Activated CD4-positive, alpha-beta T cell treated with anti-CD3 and anti-CD28 coated beads, Interleukin-2, amount 10 ng/mL, durations not matched to agents 7 days and 5 days (primary cell): ENCODE results near the gene PLD1. TPM values are rescaled to one million over a fixed set of nuclear protein-coding genes. Genes with fewer than 3 reads are reported as not detected.

Source experiments
- CTCF ChIA-PET: fragments of 350-600 bp; sonication (Branson Sonifier 250); formaldehyde crosslinking; loops from one replicate; lab custom pipeline; 2021; ENCODE audit warnings: antibody characterized with exemption; lab: Charles Lee
- POLR2A ChIA-PET: fragments of 350-600 bp; sonication (Branson Sonifier 250); formaldehyde crosslinking; loops from one replicate; lab custom pipeline; 2021; ENCODE audit warnings: antibody characterized with exemption; lab: Charles Lee
- DNase-seq: peaks from one replicate; pipeline ENCODE4 v3.0.0-alpha.2; 2020
- H3K27ac Mint-ChIP-seq: one replicate; pipeline ENCODE4 v1.8.0; 2021; ENCODE audit warnings: mild to moderate bottlenecking, moderate library complexity, mixed read lengths
- H3K27me3 Mint-ChIP-seq: one replicate; pipeline ENCODE4 v1.8.0; 2021; ENCODE audit warnings: mixed read lengths
- H3K36me3 Mint-ChIP-seq: one replicate; pipeline ENCODE4 v1.8.0; 2021; ENCODE audit warnings: low read depth, mixed read lengths
- H3K4me1 Mint-ChIP-seq: one replicate; pipeline ENCODE4 v1.8.0; 2021; ENCODE audit warnings: mixed read lengths
- H3K4me3 Mint-ChIP-seq: one replicate; pipeline ENCODE4 v1.8.0; 2021; ENCODE audit warnings: mild to moderate bottlenecking, moderate library complexity, mixed read lengths
- H3K9me3 Mint-ChIP-seq: one replicate; pipeline ENCODE4 v1.8.0; 2021; ENCODE audit warnings: mixed read lengths
- total RNA-seq, 2 experiments: library from RNA; stranded (reverse); gene quantifications; one replicate each; pipeline ENCODE4 v1.2.3, GENCODE V29; 2021

Gene PLD1
- total RNA-seq, 2 experiments from 2014 or later, result 0.50 to 0.94 TPM

- CTCF ChIA-PET, result interaction anchor here (0.6 kb wide), 1 partner anchor 19 kb away, joined by 3 read pairs; no protein-coding TSS in a partner anchor
- POLR2A ChIA-PET, result no interaction called here
Measured at GRCh38 chr3:171768986-171769385, 41.3 kb downstream of the PLD1 start.

GRCh38 chr3:171768281-171768900, 41.9 kb downstream of the PLD1 start:
- POLR2A ChIA-PET, result no interaction called here
- Mint-ChIP-seq H3K4me1 (no peaks in the 10 kb centered on the region), H3K4me3 (no peak overlapping the region), H3K36me3 (no peaks in the 10 kb centered on the region), H3K27me3 (peaks cover 20% of the 10 kb centered on the region), H3K9me3 (no peaks in the 10 kb centered on the region), H3K27ac (no peak overlapping the region)
- CTCF ChIA-PET, result interaction anchor here (0.8 kb wide), 1 partner anchor 20 kb away, joined by 3 read pairs; no protein-coding TSS in a partner anchor
- DNase-seq, result no peak

More at GRCh38 chr3:171768986-171769385, 41.3 kb downstream of the PLD1 start:
- Mint-ChIP-seq H3K36me3 (no peaks in the 10 kb centered on the region), H3K9me3 (no peaks in the 10 kb centered on the region), H3K4me3 (no peak overlapping the region), H3K27me3 (peaks cover 20% of the 10 kb centered on the region), H3K4me1 (no peaks in the 10 kb centered on the region), H3K27ac (no peak overlapping the region)
- DNase-seq, result no peak

- no peaks in the 10 kb centered on the region for H3K36me3 Mint-ChIP-seq
- ChIA-PET POLR2A (no interaction called here), CTCF (no interaction called here)
- H3K4me3 Mint-ChIP-seq, result no peak overlapping the region
- no peak overlapping the region for H3K27ac Mint-ChIP-seq
- no peaks in the 10 kb centered on the region for H3K4me1 Mint-ChIP-seq
- H3K9me3 Mint-ChIP-seq, result no peaks in the 10 kb centered on the region
- DNase-seq, result no peak
- peaks cover 16% of the 10 kb centered on the region for H3K27me3 Mint-ChIP-seq
Measured at GRCh38 chr3:171765511-171765887, 44.8 kb downstream of the PLD1 start.

GRCh38 chr3:171763392-171763791, 46.9 kb downstream of the PLD1 start:
- CTCF ChIA-PET, result interaction anchor here (0.7 to 1.3 kb wide), 2 partner anchors 9 to 511 kb away, joined by 3 to 4 read pairs; no protein-coding TSS in a partner anchor
- no peak overlapping the region for H3K27ac Mint-ChIP-seq
- H3K9me3 Mint-ChIP-seq, result no peaks in the 10 kb centered on the region
- H3K4me3 Mint-ChIP-seq, result no peak overlapping the region
- POLR2A ChIA-PET, result no interaction called here
- no peaks in the 10 kb centered on the region for H3K36me3 Mint-ChIP-seq
- peaks cover 12% of the 10 kb centered on the region for H3K27me3 Mint-ChIP-seq
- no peaks in the 10 kb centered on the region for H3K4me1 Mint-ChIP-seq
- DNase-seq, result no peak

GRCh38 chr3:171760477-171760876, 49.8 kb downstream of the PLD1 start:
- H3K9me3 Mint-ChIP-seq, result no peaks in the 10 kb centered on the region
- ChIA-PET CTCF (no interaction called here), POLR2A (no interaction called here)
- no peak overlapping the region for H3K4me3 Mint-ChIP-seq
- no peak for DNase-seq
- no peaks in the 10 kb centered on the region for H3K4me1 Mint-ChIP-seq
- no peak overlapping the region for H3K27ac Mint-ChIP-seq
- H3K27me3 Mint-ChIP-seq, result peaks cover 5% of the 10 kb centered on the region
- H3K36me3 Mint-ChIP-seq, result no peaks in the 10 kb centered on the region

GRCh38 chr3:171758109-171758508, 52.2 kb downstream of the PLD1 start:
- Mint-ChIP-seq H3K9me3 (no peaks in the 10 kb centered on the region), H3K4me3 (no peak overlapping the region)
- POLR2A ChIA-PET, result no interaction called here

GRCh38 chr3:171757361-171758034, 52.8 kb downstream of the PLD1 start:
- H3K27me3 Mint-ChIP-seq, result peaks cover 6% of the 10 kb centered on the region
- no peak for DNase-seq
- H3K4me3 Mint-ChIP-seq, result no peak overlapping the region
- H3K4me1 Mint-ChIP-seq, result no peaks in the 10 kb centered on the region
- ChIA-PET CTCF (interaction anchor here (0.9 kb wide), 1 partner anchor 14 kb away, joined by 3 read pairs; no protein-coding TSS in a partner anchor), POLR2A (no interaction called here)
- no peak overlapping the region for H3K27ac Mint-ChIP-seq
- H3K9me3 Mint-ChIP-seq, result no peaks in the 10 kb centered on the region
- no peaks in the 10 kb centered on the region for H3K36me3 Mint-ChIP-seq

More at GRCh38 chr3:171758109-171758508, 52.2 kb downstream of the PLD1 start:
- Mint-ChIP-seq H3K4me1 (no peaks in the 10 kb centered on the region), H3K27ac (no peak overlapping the region), H3K27me3 (peaks cover 5% of the 10 kb centered on the region), H3K36me3 (no peaks in the 10 kb centered on the region)
- CTCF ChIA-PET, result interaction anchor here (0.9 kb wide), 1 partner anchor 13 kb away, joined by 3 read pairs; no protein-coding TSS in a partner anchor
- no peak for DNase-seq

- ChIA-PET POLR2A (no interaction called here), CTCF (no interaction called here)
- H3K4me1 Mint-ChIP-seq, result no peaks in the 10 kb centered on the region
- no peak overlapping the region for H3K27ac Mint-ChIP-seq
- no peaks in the 10 kb centered on the region for H3K36me3 Mint-ChIP-seq
- H3K4me3 Mint-ChIP-seq, result no peak overlapping the region
- peaks cover 2% of the 10 kb centered on the region for H3K27me3 Mint-ChIP-seq
- DNase-seq, result no peak
- H3K9me3 Mint-ChIP-seq, result no peaks in the 10 kb centered on the region
Measured at GRCh38 chr3:171755656-171756055, 54.6 kb downstream of the PLD1 start.

GRCh38 chr3:171755015-171755589, 55.2 kb downstream of the PLD1 start:
- Mint-ChIP-seq H3K4me1 (no peaks in the 10 kb centered on the region), H3K27ac (no peak overlapping the region), H3K27me3 (peaks cover 4% of the 10 kb centered on the region), H3K36me3 (no peaks in the 10 kb centered on the region), H3K4me3 (no peak overlapping the region), H3K9me3 (no peaks in the 10 kb centered on the region)
- no peak for DNase-seq
- ChIA-PET CTCF (no interaction called here), POLR2A (no interaction called here)

- ChIA-PET POLR2A (no interaction called here), CTCF (no interaction called here)
- no peak overlapping the region for H3K4me3 Mint-ChIP-seq
- no peaks in the 10 kb centered on the region for H3K9me3 Mint-ChIP-seq
- no peaks in the 10 kb centered on the region for H3K4me1 Mint-ChIP-seq
- H3K36me3 Mint-ChIP-seq, result no peaks in the 10 kb centered on the region
- H3K27ac Mint-ChIP-seq, result no peak overlapping the region
- peaks cover 7% of the 10 kb centered on the region for H3K27me3 Mint-ChIP-seq
- no peak for DNase-seq
Measured at GRCh38 chr3:171753665-171754408, 56.4 kb downstream of the PLD1 start.

GRCh38 chr3:171753025-171753472, 57.2 kb downstream of the PLD1 start:
- H3K36me3 Mint-ChIP-seq, result no peaks in the 10 kb centered on the region
- peaks cover 9% of the 10 kb centered on the region for H3K27me3 Mint-ChIP-seq
- CTCF ChIA-PET, result no interaction called here

GRCh38 chr3:171752329-171752728, 58.0 kb downstream of the PLD1 start:
- DNase-seq, result no peak
- Mint-ChIP-seq H3K4me3 (no peak overlapping the region), H3K27ac (no peak overlapping the region), H3K36me3 (no peaks in the 10 kb centered on the region), H3K9me3 (no peaks in the 10 kb centered on the region), H3K27me3 (peaks cover 9% of the 10 kb centered on the region), H3K4me1 (no peaks in the 10 kb centered on the region)
- ChIA-PET CTCF (no interaction called here), POLR2A (no interaction called here)

More at GRCh38 chr3:171753025-171753472, 57.2 kb downstream of the PLD1 start:
- no peak for DNase-seq
- H3K4me3 Mint-ChIP-seq, result no peak overlapping the region
- POLR2A ChIA-PET, result no interaction called here
- no peak overlapping the region for H3K27ac Mint-ChIP-seq
- no peaks in the 10 kb centered on the region for H3K4me1 Mint-ChIP-seq
- no peaks in the 10 kb centered on the region for H3K9me3 Mint-ChIP-seq
